AG04450 (cell line): Measurements from ENCODE around the gene CRCP. TPM values are rescaled to one million over a fixed set of nuclear protein-coding genes. Genes with fewer than 3 reads are reported as not detected.
"Not testable (repeated sequence)": the region's sequence is repeated elsewhere in the genome, so short reads cannot be mapped to it uniquely, and the experiment has no call there.

Experiments used
- CTCF ChIA-PET: fragments of 300-600, 350-600 bp; formaldehyde crosslinking; extraction: SDS; loops from one replicate; lab custom pipeline; 2022; ENCODE audit warnings: antibody characterized with exemption, inconsistent platforms; lab: Charles Lee
- POLR2A ChIA-PET: fragments of 350-600 bp; formaldehyde crosslinking; extraction: SDS; loops from one replicate; lab custom pipeline; 2021; ENCODE audit warnings: antibody characterized with exemption, inconsistent platforms; lab: Yijun Ruan, JAX
- DNase-seq: peaks from one replicate; pipeline ENCODE4 v3.0.0-alpha.2; 2011; ENCODE audit warnings: low read depth, low spot score
- H3K27ac ChIP-seq: one replicate; pipeline ENCODE4 v1.5.1; 2012; ENCODE audit warnings: low read depth, low read length, control low read depth
- H3K27me3 ChIP-seq: one replicate; pipeline ENCODE4 v1.6.0; 2012; ENCODE audit warnings: low read length; ENCODE audit not compliant: control insufficient read depth, insufficient read depth
- H3K4me3 ChIP-seq: 2 replicates; pipeline ENCODE4 v1.5.1; 2011; ENCODE audit warnings: mild to moderate bottlenecking, low read depth, low read length, control low read depth
- H3K9me3 ChIP-seq: 2 replicates; pipeline ENCODE4 v1.5.1; 2012; ENCODE audit warnings: low read length; ENCODE audit not compliant: control insufficient read depth, insufficient read depth
- CTCF ChIP-seq: IDR thresholded peaks from 2 replicates; pipeline ENCODE4 v1.5.1; 2011; ENCODE audit warnings: low read depth, low read length, control low read depth, inconsistent platforms
- polyA plus RNA-seq: library from polyadenylated mRNA; depleted of rRNA; stranded (reverse); fragments of >200 nt; gene quantifications from 2 replicates; pipeline ENCODE4 v1.2.3, GENCODE V29; 2011

CRCP gene
- polyA plus RNA-seq, 1 experiment = 28.5 TPM

- POLR2A ChIA-PET = interaction anchor here (0.7 to 1.7 kb wide), 5 partner anchors 12 to 431 kb away, joined by 3 to 14 read pairs (median 5); partner anchors contain the start of genes ASL and CRCP
Observed at GRCh38 chr7:66099551-66100407, 14.9 kb upstream of the CRCP start.

GRCh38 chr7:66100408-66101050 lies 14.1 kb upstream of the CRCP start:
- H3K27ac ChIP-seq = peak overlapping the region; percentile 75
- TF ChIP-seq CTCF = no peak
- ChIA-PET CTCF (no interaction called here), POLR2A (interaction anchor here (0.7 to 1.7 kb wide), 5 partner anchors 11 to 430 kb away, joined by 3 to 14 read pairs (median 5); partner anchors contain the start of genes ASL and CRCP)
- H3K4me3 ChIP-seq = peak overlapping the region; percentile 59
- DNase-seq = no peak
- H3K9me3 ChIP-seq = no peaks in the 10 kb centered on the region
- H3K27me3 ChIP-seq = no peaks in the 10 kb centered on the region

More at GRCh38 chr7:66099551-66100407, 14.9 kb upstream of the CRCP start:
- no peaks in the 10 kb centered on the region for H3K27me3 ChIP-seq
- no peaks in the 10 kb centered on the region for H3K9me3 ChIP-seq
- peak overlapping the region; percentile 59 for H3K4me3 ChIP-seq
- CTCF ChIA-PET = no interaction called here
- DNase-seq = peak; percentile 61
- TF ChIP-seq CTCF = no peak
- peak overlapping the region; percentile 75 for H3K27ac ChIP-seq

GRCh38 chr7:66102168-66102567 lies 12.5 kb upstream of the CRCP start:
- H3K4me3 ChIP-seq, DNase-seq, H3K9me3 ChIP-seq, POLR2A ChIA-PET, H3K27ac ChIP-seq, H3K27me3 ChIP-seq: not testable (repeated sequence)
- CTCF ChIA-PET = interaction anchor here (0.5 kb wide), 1 partner anchor 10 kb away, joined by 3 read pairs; no protein-coding TSS in a partner anchor

GRCh38 chr7:66103994-66104393 lies 10.7 kb upstream of the CRCP start:
- CTCF ChIA-PET, DNase-seq, H3K4me3 ChIP-seq, H3K9me3 ChIP-seq, H3K27me3 ChIP-seq, H3K27ac ChIP-seq: not testable (repeated sequence)
- POLR2A ChIA-PET = interaction anchor here (1.0 kb wide), 1 partner anchor 11 kb away, joined by 7 read pairs; the partner anchor contains the start of gene CRCP

- no peak for DNase-seq
- Histone ChIP-seq H3K4me3 (no peak overlapping the region), H3K9me3 (no peaks in the 10 kb centered on the region; the same call in 1 of the 2 replicates), H3K27ac (no peak overlapping the region), H3K27me3 (no peaks in the 10 kb centered on the region)
- POLR2A ChIA-PET = no interaction called here
- CTCF ChIA-PET = no interaction called here
- no peak for TF ChIP-seq CTCF
Observed at GRCh38 chr7:66105263-66105748, 9.3 kb upstream of the CRCP start.

GRCh38 chr7:66108410-66108809 lies 6.2 kb upstream of the CRCP start:
- POLR2A ChIA-PET = interaction anchor here (1.2 kb wide), 1 partner anchor 22 kb away, joined by 3 read pairs; no protein-coding TSS in a partner anchor
- CTCF ChIA-PET, H3K27me3 ChIP-seq, H3K4me3 ChIP-seq, H3K27ac ChIP-seq, DNase-seq, H3K9me3 ChIP-seq: not testable (repeated sequence)
